K562 (cell line): ENCODE measurements around the gene ATPAF2. TPM values are rescaled to one million over a fixed set of nuclear protein-coding genes. Genes with fewer than 3 reads are reported as not detected.
A peak's percentile ranks its signal among the peaks of the same experiment; 100 is the strongest.

Source experiments
- BRF1 ChIP-seq: IDR thresholded peaks from 3 replicates; pipeline ENCODE4 v1.6.1; 2011; ENCODE audit warnings: borderline replicate concordance, mild to moderate bottlenecking; ENCODE audit not compliant: insufficient read length; ENCODE audit errors: extremely low read depth
- CBFA2T3 ChIP-seq: fragments of 450-650 bp; IDR thresholded peaks from 2 replicates; pipeline ENCODE4 v1.6.1; 2017
- CHD2 ChIP-seq: IDR thresholded peaks from 2 replicates; pipeline ENCODE4 v1.6.1; 2011; ENCODE audit warnings: low read depth, low read length
- CSDE1 ChIP-seq, 2 experiments: fragments of 450-650 bp; IDR thresholded peaks; 2 replicates each; pipeline ENCODE4 v1.6.1; 2016; ENCODE audit warnings: mild to moderate bottlenecking in 1 of 2
- DPF2 ChIP-seq: fragments of 450-650 bp; IDR thresholded peaks from 2 replicates; pipeline ENCODE4 v1.6.1; 2016
- KDM1A ChIP-seq, 2 experiments: fragments of 450-650 bp; IDR thresholded peaks; 2 replicates each; pipeline ENCODE4 v1.6.1; 2016; ENCODE audit warnings: mild to moderate bottlenecking in 2 of 2
- MBD2 ChIP-seq: sonication (generic); IDR thresholded peaks from 2 replicates; pipeline ENCODE4 v1.6.1; 2016; ENCODE audit warnings: low read depth, borderline replicate concordance
- PHB2 ChIP-seq: fragments of 450-650 bp; IDR thresholded peaks from 2 replicates; pipeline ENCODE4 v1.6.1; 2017; ENCODE audit warnings: low read depth
- POLR2A ChIP-seq: fragments of 450-650 bp; conservative IDR thresholded peaks from 2 replicates; pipeline ENCODE4 v1.6.1; 2016
- SREBF1 ChIP-seq: fragments of 150-350 bp; IDR thresholded peaks from 2 replicates; pipeline ENCODE4 v1.6.1; 2014; ENCODE audit warnings: antibody characterized with exemption, low read depth, low read length, borderline replicate concordance
- SRSF1 ChIP-seq: fragments of 200-400 bp; formaldehyde crosslinking; IDR thresholded peaks from 2 replicates; pipeline ENCODE4 v1.6.1; 2017; ENCODE audit warnings: mild to moderate bottlenecking, low read depth, low read length, moderate library complexity
- ZFP30 ChIP-seq: fragments of 250-450 bp; sonication (Bioruptor Pico); IDR thresholded peaks from 2 replicates; pipeline ENCODE4 v1.8.0; 2022; ENCODE audit warnings: moderate library complexity, mild to moderate bottlenecking, inconsistent platforms, borderline replicate concordance
- ZNF212 ChIP-seq: fragments of 450-650 bp; formaldehyde crosslinking; IDR thresholded peaks from 2 replicates; pipeline ENCODE4 v1.4.0; 2020; ENCODE audit warnings: mild to moderate bottlenecking
- ZNF444 ChIP-seq: fragments of 250-450 bp; sonication (Bioruptor Pico); IDR thresholded peaks from 2 replicates; pipeline ENCODE4 v1.4.0; 2020; ENCODE audit warnings: mild to moderate bottlenecking, moderate library complexity
- ZNF551 ChIP-seq: fragments of 250-450 bp; sonication (Bioruptor Pico); IDR thresholded peaks from 2 replicates; pipeline ENCODE4 v1.5.0; 2021; ENCODE audit warnings: mild to moderate bottlenecking, moderate library complexity
- polyA plus RNA-seq, 8 experiments: library from polyadenylated mRNA; depleted of rRNA in 4 of 8; stranded (reverse) in 5 of 8; unstranded in 3 of 8; fragments of >200 nt; fragmentation: Nextera tagmentation in 2 of 8; fragmentation: Illumina TruSeq in 1 of 8; extraction: Ambion mirVana in 2 of 8; extraction: Trizol in 1 of 8; gene quantifications; 2 replicates each; pipeline versions ENCODE4 v1.2.1 to v1.2.3, GENCODE V29; 2011 to 2014; ENCODE audit warnings: inconsistent platforms in 1 of 8, missing spikeins in 1 of 8
- total RNA-seq, 7 experiments: library from RNA; depleted of rRNA in 6 of 7; stranded (reverse); fragments of >200 nt in 6 of 7; fragmentation: Illumina TruSeq in 2 of 7; extraction: Trizol in 2 of 7; gene quantifications; 2 replicates each; pipeline versions ENCODE4 v1.2.1 to v1.2.3, GENCODE V29; 2011 to 2021; ENCODE audit warnings: low replicate concordance in 1 of 7
- TF ChIP-seq, protein P1 (sequence below): fragments of 450-650 bp; IDR thresholded peaks from 2 replicates; pipeline ENCODE4 v1.6.1; 2017; ENCODE audit warnings: antibody characterized with exemption, mild to moderate bottlenecking
- TF ChIP-seq, protein P2 (sequence below): fragments of 450-650 bp; IDR thresholded peaks from 2 replicates; pipeline ENCODE4 v1.6.1; 2016; ENCODE audit warnings: mild to moderate bottlenecking, moderate library complexity

ATPAF2 gene
- total and polyA plus RNA-seq, 9 of the 15 experiments (the other 6 are each of a cell fraction or from before 2014, with no cell fraction given): 2.1 to 19.2 (median 11.3) TPM

DNA sequence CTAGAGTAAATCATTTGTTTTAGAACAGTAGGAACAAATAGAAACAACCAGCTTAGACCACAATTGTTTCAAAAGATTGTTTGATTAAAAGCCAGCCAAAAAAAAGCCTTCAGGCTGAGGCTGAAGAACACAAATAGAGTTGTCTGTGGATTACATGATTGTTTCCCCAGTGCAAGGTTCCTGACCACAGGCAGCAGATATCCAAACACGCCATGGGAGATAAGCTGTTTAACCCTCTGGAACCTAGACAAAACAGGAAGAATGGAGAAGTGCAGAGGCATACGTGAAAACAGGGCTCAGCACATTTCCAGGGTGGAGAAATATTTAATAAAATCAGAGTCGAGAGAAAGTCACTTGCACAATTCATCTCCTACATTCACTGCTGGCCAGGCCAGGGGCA lies 21.0 kb downstream of the ATPAF2 start (continued):
- no peak for TF ChIP-seq ZFP30
- TF ChIP-seq SREBF1: no peak
- TF ChIP-seq BRF1: no peak
- TF ChIP-seq ZNF212 (CRISPR knock-in tag): no peak
- TF ChIP-seq, protein P1, sequence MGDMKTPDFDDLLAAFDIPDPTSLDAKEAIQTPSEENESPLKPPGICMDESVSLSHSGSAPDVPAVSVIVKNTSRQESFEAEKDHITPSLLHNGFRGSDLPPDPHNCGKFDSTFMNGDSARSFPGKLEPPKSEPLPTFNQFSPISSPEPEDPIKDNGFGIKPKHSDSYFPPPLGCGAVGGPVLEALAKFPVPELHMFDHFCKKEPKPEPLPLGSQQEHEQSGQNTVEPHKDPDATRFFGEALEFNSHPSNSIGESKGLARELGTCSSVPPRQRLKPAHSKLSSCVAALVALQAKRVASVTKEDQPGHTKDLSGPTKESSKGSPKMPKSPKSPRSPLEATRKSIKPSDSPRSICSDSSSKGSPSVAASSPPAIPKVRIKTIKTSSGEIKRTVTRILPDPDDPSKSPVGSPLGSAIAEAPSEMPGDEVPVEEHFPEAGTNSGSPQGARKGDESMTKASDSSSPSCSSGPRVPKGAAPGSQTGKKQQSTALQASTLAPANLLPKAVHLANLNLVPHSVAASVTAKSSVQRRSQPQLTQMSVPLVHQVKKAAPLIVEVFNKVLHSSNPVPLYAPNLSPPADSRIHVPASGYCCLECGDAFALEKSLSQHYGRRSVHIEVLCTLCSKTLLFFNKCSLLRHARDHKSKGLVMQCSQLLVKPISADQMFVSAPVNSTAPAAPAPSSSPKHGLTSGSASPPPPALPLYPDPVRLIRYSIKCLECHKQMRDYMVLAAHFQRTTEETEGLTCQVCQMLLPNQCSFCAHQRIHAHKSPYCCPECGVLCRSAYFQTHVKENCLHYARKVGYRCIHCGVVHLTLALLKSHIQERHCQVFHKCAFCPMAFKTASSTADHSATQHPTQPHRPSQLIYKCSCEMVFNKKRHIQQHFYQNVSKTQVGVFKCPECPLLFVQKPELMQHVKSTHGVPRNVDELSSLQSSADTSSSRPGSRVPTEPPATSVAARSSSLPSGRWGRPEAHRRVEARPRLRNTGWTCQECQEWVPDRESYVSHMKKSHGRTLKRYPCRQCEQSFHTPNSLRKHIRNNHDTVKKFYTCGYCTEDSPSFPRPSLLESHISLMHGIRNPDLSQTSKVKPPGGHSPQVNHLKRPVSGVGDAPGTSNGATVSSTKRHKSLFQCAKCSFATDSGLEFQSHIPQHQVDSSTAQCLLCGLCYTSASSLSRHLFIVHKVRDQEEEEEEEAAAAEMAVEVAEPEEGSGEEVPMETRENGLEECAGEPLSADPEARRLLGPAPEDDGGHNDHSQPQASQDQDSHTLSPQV: no peak
- peak; percentile 14 to 31; a peak in 2 of 4 replicates for TF ChIP-seq KDM1A (IDR thresholded peaks at IDR 0.05)
- TF ChIP-seq, protein P2, sequence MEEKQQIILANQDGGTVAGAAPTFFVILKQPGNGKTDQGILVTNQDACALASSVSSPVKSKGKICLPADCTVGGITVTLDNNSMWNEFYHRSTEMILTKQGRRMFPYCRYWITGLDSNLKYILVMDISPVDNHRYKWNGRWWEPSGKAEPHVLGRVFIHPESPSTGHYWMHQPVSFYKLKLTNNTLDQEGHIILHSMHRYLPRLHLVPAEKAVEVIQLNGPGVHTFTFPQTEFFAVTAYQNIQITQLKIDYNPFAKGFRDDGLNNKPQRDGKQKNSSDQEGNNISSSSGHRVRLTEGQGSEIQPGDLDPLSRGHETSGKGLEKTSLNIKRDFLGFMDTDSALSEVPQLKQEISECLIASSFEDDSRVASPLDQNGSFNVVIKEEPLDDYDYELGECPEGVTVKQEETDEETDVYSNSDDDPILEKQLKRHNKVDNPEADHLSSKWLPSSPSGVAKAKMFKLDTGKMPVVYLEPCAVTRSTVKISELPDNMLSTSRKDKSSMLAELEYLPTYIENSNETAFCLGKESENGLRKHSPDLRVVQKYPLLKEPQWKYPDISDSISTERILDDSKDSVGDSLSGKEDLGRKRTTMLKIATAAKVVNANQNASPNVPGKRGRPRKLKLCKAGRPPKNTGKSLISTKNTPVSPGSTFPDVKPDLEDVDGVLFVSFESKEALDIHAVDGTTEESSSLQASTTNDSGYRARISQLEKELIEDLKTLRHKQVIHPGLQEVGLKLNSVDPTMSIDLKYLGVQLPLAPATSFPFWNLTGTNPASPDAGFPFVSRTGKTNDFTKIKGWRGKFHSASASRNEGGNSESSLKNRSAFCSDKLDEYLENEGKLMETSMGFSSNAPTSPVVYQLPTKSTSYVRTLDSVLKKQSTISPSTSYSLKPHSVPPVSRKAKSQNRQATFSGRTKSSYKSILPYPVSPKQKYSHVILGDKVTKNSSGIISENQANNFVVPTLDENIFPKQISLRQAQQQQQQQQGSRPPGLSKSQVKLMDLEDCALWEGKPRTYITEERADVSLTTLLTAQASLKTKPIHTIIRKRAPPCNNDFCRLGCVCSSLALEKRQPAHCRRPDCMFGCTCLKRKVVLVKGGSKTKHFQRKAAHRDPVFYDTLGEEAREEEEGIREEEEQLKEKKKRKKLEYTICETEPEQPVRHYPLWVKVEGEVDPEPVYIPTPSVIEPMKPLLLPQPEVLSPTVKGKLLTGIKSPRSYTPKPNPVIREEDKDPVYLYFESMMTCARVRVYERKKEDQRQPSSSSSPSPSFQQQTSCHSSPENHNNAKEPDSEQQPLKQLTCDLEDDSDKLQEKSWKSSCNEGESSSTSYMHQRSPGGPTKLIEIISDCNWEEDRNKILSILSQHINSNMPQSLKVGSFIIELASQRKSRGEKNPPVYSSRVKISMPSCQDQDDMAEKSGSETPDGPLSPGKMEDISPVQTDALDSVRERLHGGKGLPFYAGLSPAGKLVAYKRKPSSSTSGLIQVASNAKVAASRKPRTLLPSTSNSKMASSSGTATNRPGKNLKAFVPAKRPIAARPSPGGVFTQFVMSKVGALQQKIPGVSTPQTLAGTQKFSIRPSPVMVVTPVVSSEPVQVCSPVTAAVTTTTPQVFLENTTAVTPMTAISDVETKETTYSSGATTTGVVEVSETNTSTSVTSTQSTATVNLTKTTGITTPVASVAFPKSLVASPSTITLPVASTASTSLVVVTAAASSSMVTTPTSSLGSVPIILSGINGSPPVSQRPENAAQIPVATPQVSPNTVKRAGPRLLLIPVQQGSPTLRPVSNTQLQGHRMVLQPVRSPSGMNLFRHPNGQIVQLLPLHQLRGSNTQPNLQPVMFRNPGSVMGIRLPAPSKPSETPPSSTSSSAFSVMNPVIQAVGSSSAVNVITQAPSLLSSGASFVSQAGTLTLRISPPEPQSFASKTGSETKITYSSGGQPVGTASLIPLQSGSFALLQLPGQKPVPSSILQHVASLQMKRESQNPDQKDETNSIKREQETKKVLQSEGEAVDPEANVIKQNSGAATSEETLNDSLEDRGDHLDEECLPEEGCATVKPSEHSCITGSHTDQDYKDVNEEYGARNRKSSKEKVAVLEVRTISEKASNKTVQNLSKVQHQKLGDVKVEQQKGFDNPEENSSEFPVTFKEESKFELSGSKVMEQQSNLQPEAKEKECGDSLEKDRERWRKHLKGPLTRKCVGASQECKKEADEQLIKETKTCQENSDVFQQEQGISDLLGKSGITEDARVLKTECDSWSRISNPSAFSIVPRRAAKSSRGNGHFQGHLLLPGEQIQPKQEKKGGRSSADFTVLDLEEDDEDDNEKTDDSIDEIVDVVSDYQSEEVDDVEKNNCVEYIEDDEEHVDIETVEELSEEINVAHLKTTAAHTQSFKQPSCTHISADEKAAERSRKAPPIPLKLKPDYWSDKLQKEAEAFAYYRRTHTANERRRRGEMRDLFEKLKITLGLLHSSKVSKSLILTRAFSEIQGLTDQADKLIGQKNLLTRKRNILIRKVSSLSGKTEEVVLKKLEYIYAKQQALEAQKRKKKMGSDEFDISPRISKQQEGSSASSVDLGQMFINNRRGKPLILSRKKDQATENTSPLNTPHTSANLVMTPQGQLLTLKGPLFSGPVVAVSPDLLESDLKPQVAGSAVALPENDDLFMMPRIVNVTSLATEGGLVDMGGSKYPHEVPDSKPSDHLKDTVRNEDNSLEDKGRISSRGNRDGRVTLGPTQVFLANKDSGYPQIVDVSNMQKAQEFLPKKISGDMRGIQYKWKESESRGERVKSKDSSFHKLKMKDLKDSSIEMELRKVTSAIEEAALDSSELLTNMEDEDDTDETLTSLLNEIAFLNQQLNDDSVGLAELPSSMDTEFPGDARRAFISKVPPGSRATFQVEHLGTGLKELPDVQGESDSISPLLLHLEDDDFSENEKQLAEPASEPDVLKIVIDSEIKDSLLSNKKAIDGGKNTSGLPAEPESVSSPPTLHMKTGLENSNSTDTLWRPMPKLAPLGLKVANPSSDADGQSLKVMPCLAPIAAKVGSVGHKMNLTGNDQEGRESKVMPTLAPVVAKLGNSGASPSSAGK: no peak
- TF ChIP-seq ZNF444 (CRISPR knock-in tag): no peak
- no peak for TF ChIP-seq MBD2
- TF ChIP-seq SRSF1: no peak
- peak; percentile 68 for TF ChIP-seq CBFA2T3
- TF ChIP-seq DPF2: peak; percentile 36; the same call in 1 of the 2 replicates
- no peak for TF ChIP-seq CSDE1 (IDR thresholded peaks at IDR 0.05)
- no peak for TF ChIP-seq PHB2
- no peak for TF ChIP-seq CHD2
- TF ChIP-seq ZNF551 (CRISPR knock-in tag): no peak
- no peak for TF ChIP-seq POLR2A
